ENCODE data around the gene ZNF747.

Gene ZNF747

DNA sequence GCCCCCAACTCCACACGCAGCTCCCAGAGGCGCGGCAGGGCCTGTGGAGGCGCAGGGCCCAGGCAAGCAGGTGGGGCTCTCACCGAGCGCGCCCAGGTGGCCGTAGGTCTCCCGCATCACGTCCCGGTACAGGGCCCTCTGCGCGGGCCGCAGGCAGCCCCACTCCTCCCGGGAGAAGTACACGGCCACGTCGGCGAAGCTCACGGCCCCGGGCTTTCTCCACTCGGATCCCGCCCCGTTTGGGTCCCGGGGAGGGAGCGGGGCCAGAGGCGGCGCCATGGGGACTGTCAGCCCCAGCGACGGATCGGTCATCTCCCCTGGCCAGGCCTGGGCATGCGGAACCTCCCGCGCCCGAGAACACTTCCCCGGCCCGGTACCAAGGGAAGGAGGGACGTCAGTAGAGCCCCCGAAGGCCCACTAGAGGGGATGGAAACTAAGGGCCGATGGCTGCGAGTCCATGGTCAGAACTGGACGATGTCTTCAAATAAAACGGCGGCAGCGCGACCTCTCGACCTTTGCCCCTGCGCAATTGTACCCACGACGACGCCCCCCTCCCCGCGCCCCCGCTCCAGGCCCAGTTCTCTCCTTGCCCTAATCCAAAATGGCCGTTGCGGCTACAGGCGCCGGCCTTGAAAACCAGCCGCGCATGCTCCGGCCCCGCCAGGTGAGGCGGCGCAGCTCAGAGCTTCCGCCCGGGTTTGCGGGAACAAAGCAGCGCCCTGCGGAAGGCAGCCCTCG lies at the start of gene ZNF747:
Gene ZNF747 (minus strand): TSS at position 491 of the 738 bp plus-strand sequence. CDS start 179 bp downstream, at position 312.
- DNase-seq: peak; percentile 89

DNA sequence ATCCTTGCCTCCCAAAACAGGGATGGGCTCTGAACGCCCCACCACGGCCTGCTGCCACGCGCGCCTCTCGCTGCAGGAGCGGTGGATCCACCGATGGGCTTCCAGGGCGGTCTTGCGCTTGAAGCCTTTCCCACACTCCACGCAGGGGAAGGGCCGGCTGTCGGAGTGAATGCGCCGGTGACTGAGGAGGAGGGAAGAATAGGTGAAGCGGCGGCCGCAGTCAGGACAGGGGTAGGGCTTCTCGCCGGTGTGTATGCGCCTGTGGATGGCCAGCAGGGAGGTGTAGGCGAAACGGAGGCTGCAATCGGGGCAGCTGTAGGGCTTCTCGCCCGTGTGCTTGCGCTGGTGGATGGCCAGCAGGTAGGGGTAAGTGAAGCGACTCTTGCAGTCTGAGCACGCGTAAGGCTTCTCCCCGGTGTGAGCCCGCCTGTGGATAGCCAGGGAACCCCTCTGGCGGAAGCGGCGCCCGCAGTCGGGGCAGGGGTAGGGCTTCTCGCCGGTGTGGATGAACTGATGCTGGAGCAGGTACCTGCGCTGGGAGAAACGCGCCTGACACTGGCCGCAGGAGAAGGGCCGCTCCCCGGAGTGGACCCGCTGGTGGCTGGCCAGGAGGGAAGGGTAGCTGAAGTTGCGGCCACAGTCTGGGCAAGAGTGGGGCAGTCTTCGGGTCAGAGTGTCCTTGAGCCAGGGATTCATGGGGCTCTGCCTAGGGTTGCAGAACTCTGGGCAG lies 48.1 kb upstream of the ZNF747 start:
- DNase-seq: no peak

DNA sequence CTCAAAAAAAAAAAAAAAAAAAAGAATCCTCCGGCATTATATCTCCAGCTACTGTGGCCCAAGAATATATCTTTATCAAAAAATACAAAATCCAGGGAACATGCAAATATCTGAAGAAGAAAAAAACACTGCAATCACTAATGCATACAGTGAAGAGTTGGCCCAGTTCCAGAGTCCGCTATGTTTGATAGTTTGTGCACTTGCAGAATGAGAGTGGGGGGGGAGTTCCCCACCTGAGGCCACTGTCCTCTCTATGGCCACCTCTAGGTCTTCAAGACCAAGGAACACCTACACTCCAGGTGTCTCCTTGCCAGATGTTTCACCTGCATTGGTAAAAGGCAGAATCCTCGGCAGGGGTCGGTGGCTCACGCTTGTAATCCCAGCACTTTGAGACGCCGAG lies 46.8 kb upstream of the ZNF747 start:
- DNase-seq: no peak

DNA sequence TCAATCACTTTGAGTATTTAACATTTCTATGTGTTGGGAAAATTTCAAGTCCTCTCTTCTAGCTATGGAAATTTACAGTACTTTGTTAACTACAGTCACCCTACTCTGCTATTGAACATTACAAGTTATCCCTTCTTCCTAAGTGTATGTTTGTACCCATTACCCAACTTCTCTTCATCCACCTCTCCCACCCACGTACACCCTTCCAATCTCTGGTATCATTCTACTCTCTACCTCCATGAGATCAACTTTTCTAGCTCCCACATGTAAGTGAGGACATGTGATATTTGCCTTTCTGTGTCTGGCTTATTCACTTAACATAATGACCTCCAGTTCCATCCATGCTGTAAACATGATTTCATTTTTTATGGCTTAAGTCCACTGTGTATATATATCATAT lies 40.0 kb upstream of the ZNF747 start:
- no peak for DNase-seq

DNA sequence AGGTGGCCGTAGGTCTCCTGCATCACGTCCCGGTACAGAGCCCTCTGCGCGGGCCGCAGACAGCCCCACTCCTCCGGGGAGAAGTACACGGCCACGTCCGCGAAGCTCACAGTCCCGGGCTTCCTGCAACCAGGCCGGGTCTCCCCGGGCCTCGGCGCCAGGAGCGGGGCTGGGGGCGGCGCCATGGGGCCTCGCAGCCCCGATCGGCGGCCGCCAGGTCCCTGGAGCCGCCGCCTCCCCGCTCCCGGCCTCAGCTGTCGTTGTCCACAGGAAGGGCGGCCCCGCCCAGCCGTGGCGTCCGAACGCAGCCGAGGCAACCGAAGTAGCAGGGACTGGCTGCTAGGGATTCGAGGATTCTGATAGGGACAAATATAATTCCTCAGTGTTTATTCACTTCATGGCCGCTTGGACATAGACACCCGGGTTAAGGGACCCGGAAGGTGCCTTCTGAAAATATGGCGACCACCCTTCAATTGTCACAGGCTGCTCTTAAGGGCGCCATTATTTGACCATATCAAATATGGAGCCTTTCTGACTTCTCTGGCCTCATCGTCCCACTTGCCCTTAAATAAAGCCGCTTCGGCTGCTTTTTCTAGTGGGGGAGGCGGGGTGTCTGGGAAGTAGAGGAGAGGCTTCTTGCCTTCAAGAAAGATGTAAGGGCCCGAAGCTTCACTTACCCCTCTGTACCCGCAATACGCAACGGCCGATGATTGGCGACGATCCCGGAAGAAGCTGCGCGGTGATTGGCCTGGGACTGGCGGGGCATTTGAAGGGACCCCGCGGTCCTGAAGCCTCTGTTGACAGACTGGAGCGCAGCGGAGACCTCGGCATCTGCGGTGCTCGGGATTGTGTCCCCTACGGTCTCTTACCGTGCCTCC lies 37.0 kb upstream of the ZNF747 start, which contains the start of gene ZNF688:
Gene ZNF688 (minus strand): TSS at position 270 of the 878 bp plus-strand sequence. CDS start 85 bp downstream, at position 185.
- peak; percentile 93 for DNase-seq

DNA sequence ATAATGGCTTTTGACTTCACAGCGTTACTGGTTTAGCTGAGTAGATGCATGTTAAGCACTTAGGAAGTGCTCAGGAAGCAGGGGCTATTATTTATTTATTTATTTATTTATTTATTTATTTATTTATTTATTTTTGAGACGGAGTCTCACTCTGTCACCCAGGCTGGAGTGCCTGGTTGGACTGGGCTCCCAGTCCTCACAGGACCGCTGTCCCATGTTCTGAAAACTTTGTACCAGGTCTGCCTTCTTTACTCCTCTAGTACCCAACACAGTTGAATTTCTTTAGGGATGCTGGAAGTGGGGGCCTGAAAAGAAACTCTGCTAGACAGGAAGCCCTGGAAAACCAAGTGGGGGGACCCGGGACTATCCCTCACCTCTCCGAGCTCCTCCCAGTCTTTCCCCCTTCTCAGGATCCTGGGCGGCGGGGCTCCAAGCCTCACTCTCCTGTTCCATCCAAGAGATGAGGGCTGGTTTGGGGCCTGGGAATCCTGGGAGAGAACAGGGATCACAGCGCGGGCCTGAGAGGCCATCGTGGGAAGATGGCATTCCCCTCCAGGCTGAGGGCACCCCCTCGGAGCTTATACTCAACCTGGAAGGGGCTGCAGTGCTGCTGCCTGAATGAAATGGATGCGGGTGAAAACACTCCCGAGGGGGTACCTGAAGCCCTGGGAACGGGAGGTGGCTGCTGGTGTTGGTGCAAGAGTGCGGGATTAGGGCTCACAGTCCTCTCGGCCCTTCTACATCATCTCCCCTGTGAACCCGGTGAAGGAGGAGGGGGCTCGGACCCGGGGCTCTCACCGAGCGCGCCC lies 36.2 kb upstream of the ZNF747 start:
- no peak for DNase-seq

DNA sequence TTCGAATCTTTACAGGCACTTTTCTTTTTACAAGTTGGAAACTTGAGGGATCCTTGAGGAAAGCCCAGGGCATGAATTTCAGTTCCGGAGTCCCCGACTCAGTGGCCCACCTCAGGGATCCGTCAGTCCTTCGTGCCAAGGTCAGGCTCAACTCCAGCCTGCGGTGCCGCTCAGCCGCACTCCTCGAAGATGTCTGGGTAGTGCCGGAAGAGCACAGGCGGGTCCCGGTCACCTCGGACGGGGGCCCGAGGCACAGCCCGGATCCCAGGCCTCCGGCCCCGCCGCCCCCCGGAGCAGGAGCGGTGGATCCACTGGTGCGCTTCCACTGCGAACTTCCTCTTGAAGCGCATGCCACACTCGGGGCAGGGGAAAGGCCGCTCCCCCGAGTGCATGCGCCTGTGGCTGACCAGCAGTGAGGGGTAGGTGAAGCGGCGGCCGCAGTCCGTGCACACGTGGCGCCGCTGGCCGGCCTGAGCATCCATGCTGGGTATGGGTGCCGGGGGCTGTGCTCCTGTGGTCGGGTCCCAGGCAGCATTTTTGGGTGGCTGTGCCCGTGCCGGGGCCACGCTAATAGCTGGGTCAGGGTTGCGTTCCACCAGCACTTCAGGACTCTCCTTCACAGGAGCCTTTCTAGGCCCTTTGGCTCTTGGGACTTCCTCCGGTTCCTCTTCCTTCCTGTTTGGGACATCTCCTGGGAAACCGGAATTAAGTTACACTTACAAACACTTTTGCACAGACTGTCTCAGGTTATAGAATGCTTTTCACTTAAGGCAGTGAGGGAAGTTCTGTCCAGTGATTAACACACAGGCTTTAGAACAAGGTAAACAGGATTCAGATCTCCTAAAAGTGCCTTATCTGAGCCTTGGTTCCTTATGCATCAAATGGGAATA lies 35.3 kb upstream of the ZNF747 start:
- DNase-seq: no peak

DNA sequence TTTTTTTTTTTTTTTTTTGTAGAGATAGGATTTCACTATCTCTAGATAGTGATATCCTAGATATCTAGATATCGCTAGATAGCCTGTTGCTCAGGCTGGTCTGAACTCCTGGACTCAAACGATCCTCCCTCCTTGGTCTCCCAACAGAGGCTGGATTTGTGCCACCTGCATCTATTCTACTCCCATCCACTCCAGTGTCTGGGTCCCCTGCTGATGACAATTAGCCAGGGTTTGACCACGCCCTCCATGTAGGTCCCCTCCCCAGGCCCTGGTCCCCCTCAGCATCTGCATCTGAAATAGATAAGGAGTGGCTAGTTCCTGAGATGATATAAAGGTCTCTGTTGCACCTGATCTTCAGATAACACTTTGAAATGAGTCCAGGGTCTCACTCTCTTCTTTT lies 34.6 kb upstream of the ZNF747 start:
- no peak for DNase-seq

DNA sequence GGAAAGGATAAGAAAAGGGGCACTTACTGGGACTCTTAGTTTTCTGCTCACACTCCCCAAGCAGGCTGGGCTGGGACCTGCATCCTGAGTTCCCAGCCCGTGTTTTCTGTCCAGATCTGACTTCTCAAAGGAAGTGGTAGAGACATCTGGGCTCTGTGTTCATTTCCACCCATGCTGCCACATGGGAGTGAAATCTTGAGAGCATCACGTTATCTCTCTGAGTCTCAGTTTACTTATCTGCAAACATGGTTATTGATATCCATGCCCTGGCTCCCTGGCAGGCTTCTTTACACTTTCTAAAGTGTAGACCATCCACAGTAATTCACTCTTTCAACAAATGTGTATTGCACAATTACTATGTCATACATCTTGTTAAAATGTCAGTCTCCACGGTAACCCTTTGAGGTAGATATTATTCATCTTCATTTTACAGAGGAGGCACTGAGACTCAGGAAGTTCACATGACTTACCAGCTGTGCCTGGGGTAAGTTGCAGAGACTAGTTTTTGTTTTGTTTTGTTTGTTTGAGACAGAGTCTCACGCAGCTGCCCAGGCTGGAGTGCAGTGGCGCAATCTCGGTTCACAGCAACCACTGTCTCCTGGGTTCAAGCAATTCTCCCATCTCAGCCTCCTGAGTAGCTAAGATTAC lies 33.5 kb upstream of the ZNF747 start:
- DNase-seq: peak; percentile 3

DNA sequence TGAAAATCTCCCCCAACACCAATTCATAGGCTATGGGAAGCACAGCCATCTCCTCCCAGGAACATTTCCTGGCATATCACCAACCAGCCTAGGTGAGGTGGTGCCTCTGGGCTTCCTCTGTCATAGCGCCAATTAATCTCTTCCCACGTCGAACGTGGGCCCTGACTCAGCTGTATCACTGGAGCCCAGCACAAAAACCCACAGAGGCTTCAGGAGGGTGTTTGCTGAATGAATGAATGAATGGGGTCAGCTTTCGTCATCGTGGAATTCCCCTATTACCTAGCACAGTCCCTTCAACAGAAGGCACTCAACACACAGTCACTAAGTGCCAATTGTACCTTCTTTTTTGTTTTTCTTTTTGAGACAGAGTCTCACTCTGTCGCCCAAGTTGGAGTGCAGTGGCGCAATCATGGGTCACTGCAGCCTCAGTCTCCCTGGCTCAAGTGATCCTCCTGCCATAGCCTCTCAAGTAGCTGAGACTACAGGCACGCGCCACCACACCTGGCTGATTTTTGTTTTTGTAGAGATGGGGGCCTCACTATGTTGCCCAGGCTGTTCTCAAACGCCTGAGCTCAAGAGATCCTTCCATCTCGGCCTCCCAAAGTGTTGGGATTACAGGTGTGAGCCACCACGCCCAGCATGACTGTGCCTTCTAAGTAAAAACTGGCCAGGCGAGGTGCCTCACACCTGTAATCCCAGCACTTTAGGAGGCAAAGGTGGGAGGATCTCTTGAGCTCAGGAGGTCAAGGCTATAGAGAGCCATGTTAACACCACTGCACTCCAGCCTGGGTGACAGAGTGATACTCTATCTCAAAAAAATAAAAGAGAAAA lies 32.7 kb upstream of the ZNF747 start:
- DNase-seq: no peak

DNA sequence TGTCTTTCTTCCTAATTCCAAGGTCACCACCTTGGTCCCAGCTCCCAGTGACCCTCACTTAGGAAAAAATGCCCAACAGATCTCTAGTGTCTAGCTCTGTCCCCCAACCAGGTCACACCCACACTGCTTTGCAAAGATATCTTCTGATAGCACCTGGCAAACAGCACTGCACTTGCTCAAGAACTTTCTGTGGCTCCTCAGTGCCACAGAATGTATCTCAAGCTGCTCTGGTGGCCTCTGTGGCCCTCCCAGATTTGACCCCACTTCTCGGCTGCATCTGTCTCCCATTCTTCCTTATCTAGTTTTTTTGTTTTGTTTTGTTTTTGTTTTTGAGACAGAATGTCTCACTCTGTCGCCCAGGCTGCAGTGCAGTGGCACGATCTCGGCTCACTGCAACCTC lies 31.9 kb upstream of the ZNF747 start:
- DNase-seq: no peak

DNA sequence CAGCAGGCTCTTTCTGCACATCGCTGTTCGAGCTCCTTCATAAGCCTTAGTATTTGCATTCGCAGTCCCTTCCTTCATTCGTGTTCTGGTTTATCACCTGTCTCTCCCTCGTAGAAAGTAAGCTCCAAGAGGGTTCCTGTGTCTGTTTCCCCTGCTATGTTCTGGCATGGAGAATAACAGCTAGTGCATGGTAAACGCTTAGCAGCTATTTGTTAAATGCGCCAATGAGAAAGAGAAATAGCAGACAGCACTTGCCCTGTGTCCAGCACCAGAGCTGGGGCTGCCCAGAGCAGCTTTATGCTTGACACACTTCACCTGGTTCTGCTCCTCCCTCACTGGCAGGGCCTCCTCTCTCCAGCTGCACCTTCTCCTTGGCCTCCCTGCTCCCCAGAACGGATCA lies 31.3 kb upstream of the ZNF747 start:
- DNase-seq: no peak

DNA sequence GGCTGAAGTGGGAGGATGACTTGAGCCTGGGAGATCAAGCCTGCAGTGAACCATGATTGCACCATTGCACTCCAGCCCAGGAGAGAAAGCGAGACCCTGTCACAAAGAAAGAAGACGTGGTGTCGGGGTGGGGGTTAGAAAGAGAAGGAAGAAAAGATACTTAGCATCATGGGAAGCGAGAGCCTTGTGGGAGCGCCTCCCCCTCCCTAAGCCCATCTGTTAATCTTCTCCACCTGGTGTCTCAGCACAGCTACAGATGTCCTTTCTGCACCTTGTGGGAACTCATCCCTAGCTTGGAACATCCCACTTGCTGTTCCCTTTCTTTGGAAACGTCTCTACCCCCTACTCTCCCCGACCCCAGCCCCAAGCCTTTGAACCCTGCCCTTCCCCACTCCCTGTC lies 30.9 kb upstream of the ZNF747 start:
- no peak for DNase-seq

DNA sequence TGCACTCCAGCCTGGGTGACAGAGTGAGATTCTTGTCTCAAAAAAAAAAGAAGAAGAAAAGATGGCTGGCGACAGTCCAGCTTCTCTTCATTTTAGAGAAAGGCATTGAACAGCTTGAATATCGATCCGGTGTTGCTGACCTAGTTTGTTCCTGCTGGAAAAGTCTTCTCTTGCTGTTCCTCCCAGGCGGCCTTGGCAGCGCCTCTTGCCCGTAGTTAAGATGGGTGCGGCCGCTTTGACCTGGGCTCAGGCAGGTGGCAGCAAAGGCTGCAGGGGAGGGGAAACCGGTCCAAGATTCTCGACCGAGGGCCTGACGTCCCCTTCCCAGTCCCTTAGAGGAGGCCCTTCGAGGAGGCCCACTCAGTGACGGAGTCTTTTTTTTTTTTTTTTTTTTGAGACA lies 27.4 kb upstream of the ZNF747 start:
- no peak for DNase-seq

DNA sequence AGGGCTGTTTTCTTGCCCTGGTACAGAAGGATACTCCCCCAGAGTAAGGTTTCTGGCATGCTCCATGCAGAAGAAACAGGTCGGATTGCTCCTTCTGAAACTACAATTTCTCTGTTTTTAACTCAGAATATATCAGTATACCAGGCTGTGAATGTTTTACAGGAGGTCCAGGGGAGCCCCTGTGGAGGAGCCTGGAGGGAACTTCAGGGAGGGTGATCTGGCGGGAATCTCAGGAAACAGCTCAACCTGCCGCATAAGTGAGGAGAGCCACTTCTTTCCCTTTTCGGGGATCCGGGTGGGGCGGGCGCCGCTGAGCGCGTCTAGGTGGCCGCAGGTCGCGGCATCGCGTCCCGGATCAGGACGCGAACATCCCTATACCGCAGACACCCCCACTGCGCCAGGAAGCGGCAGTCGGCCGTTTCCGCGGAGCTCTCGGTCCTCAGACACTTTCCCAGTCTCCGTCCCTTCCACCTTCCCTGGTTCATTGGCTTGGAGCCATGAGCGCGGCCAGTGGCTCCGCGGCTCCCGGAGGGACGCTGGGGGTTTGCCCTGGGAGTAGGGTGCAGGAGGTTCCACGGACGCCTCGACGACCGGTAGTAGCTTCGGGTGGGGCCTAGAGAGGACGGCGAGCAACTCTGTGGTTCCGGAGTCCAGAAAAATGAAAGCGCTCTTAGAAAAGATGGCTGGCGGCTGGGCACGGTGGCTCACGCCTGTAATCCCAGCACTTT lies 26.6 kb upstream of the ZNF747 start:
- no peak for DNase-seq

DNA sequence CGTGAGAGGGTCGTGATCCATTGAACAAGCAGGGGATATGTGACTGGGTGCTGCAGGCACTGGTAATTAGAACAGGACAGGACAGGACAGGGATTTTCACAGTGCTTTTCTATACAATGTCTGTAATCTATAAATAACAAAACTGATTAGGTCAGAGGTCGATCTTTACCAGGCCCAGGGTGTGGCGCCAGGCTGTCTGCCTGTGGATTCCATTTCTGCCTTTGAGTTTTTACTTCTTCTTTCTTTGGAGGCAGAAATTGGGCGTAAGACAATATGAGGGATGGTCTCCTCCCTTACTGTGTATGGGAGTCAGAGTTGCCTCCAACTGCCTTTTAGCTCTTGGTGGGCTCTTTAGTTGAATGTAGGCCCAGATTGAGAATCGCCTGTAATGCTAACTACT lies 25.0 kb upstream of the ZNF747 start:
- no peak for DNase-seq

DNA sequence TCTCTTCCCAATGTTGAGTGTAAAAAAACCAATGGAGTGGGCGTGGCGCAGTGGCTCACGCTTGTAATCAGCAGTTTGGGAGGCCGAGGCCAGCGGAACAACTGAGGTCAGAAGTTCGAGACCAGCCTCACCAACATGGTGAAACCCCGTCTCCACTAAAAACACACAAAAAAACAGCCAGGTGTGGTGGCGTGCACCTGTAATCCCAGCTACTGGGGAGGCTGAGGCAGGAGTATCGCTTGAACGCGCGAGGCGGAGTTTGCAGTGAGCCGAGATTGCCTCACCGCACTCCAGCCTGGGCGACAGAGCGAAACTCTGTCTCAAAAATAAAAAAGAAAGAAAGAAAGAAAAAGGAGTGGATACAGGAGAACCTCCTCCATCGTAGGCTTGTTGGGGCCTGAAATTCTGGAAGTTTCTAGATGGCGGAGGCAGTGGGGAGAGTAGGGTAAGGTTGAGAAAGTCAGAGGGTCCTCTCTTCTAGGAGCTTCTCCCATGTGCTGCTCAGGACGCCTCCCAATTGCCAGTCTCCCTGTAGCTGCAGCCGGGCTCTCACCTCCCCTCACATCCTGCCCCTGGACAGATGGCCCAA lies 24.2 kb upstream of the ZNF747 start:
- DNase-seq: no peak

DNA sequence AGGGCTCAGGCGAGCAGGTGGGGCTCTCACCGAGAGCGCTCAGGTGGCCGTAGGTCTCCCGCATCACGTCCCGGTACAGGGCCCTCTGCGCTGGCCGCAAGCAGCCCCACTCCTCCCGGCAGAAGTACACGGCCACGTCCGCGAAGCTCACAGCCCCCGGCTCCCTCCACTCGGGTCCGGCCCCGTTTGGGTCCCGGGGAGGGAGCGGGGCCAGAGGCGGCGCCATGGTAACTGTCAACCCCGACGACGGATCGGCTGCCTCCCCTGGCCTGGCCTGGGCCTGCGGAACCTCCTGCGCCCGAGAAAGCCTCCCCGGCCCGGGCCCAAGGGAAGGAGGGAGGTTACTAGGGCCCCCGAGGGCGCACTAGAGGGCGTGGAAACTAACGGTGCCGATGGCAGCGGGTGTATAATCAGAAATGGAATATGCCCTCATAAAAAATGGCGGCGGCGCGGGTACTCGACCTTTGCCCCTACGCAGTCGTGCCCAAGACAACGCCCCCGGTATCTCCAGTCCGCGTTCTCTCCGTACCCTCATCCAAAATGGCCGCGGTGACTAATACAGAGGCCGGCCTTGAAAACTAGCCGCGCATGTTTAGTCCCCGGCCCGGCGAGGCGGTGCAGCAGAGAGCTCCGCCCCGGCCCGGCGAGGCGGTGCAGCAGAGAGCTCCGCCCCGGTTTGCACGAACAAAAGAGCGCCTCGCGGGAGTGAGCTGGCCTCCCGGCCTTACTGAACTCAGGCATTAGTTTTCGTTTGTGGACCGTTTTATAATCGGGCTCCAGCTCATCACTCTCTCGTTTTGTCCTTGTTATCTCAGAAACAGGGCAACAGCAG lies 23.5 kb upstream of the ZNF747 start, which contains the start of gene ZNF764:
Gene ZNF764 (minus strand): TSS at position 418 of the 832 bp plus-strand sequence. CDS start 192 bp downstream, at position 226.
- DNase-seq: peak; percentile 97

All from NCI-H1436 (cell line).